Keratinocyte (primary cell): ENCODE data around the gene AJM1. TPM values are rescaled to one million over a fixed set of nuclear protein-coding genes. Genes with fewer than 3 reads are reported as not detected.

Experiments
- DNase-seq: peaks from one replicate; pipeline ENCODE4 v3.0.0-alpha.2; 2011; ENCODE audit warnings: low read depth, missing footprints, low spot score
- FAIRE-seq: peaks from 2 replicates; lab custom pipeline; 2011; peaks lifted over from hg19 to GRCh38; lab: Jason Lieb, UNC
- H2AFZ ChIP-seq: 2 replicates; pipeline ENCODE4 v1.6.0; 2012; ENCODE audit warnings: low read length, control low read depth, inconsistent platforms; ENCODE audit not compliant: control insufficient read depth
- H3K27ac ChIP-seq: 2 replicates; pipeline ENCODE4 v1.5.1; 2011; ENCODE audit warnings: low read length; ENCODE audit not compliant: control insufficient read depth, insufficient read depth
- H3K27me3 ChIP-seq: 3 replicates; pipeline ENCODE4 v1.6.0; 2011; ENCODE audit warnings: low read length; ENCODE audit not compliant: control insufficient read depth, insufficient read depth; ENCODE audit errors: extremely low read depth
- H3K36me3 ChIP-seq, 2 experiments: 2 replicates in 1 of 2; 3 replicates in 1 of 2; pipeline ENCODE4 v1.5.1; 2011; ENCODE audit warnings: low read length in 2 of 2, mild to moderate bottlenecking in 1 of 2; ENCODE audit not compliant: control insufficient read depth in 2 of 2, insufficient read depth in 2 of 2; ENCODE audit errors: extremely low read depth in 1 of 2
- H3K4me1 ChIP-seq: 3 replicates; pipeline ENCODE4 v1.5.1; 2011; ENCODE audit warnings: low read length; ENCODE audit not compliant: control insufficient read depth, insufficient read depth; ENCODE audit errors: extremely low read depth
- H3K4me2 ChIP-seq: 3 replicates; pipeline ENCODE4 v1.6.0; 2011; ENCODE audit warnings: low read depth, low read length; ENCODE audit not compliant: control insufficient read depth, insufficient read depth; ENCODE audit errors: extremely low read depth
- H3K4me3 ChIP-seq, 3 experiments: fragments of 200-600 bp in 1 of 3; sonication (generic) in 1 of 3; 2 replicates in 2 of 3; 3 replicates in 1 of 3; pipeline ENCODE4 v1.5.1; 2011 to 2016; ENCODE audit warnings: low read length in 3 of 3, mild to moderate bottlenecking in 3 of 3, control low read depth in 2 of 3, inconsistent platforms in 1 of 3, low read depth in 1 of 3, mixed read lengths in 1 of 3, mixed run types in 1 of 3, moderate library complexity in 1 of 3; ENCODE audit not compliant: control insufficient read depth in 2 of 3, insufficient read depth in 2 of 3; ENCODE audit errors: extremely low read depth in 1 of 3
- H3K79me2 ChIP-seq: 2 replicates; pipeline ENCODE4 v1.6.0; 2012; ENCODE audit warnings: low read length; ENCODE audit not compliant: control insufficient read depth, insufficient read depth
- H3K9ac ChIP-seq: 3 replicates; pipeline ENCODE4 v1.6.0; 2011; ENCODE audit warnings: low read length; ENCODE audit not compliant: control insufficient read depth, insufficient read depth; ENCODE audit errors: extremely low read depth
- H3K9me1 ChIP-seq: 3 replicates; pipeline ENCODE4 v1.6.0; 2011; ENCODE audit warnings: low read length; ENCODE audit not compliant: control insufficient read depth, insufficient read depth; ENCODE audit errors: extremely low read depth
- H3K9me3 ChIP-seq: 2 replicates; pipeline ENCODE4 v1.5.1; 2012; ENCODE audit warnings: low read depth, low read length; ENCODE audit not compliant: control insufficient read depth
- H4K20me1 ChIP-seq: 3 replicates; pipeline ENCODE4 v1.6.0; 2011; ENCODE audit warnings: low read length; ENCODE audit not compliant: control insufficient read depth, insufficient read depth; ENCODE audit errors: extremely low read depth
- CTCF ChIP-seq, 3 experiments: IDR thresholded peaks in 1 of 3; conservative IDR thresholded peaks in 1 of 3; optimal IDR thresholded peaks in 1 of 3; 2 replicates in 2 of 3; 3 replicates in 1 of 3; pipeline versions ENCODE3 to v1.5.1; 2011; ENCODE audit warnings: low read length in 3 of 3, mild to moderate bottlenecking in 3 of 3, moderate library complexity in 2 of 3, control low read depth in 1 of 3, inconsistent platforms in 1 of 3; ENCODE audit not compliant: insufficient read depth in 2 of 3; ENCODE audit errors: extremely low read depth in 1 of 3
- EZH2 ChIP-seq: IDR thresholded peaks from one replicate; pipeline ENCODE4 v1.6.1; 2012; ENCODE audit warnings: inconsistent platforms, mild to moderate bottlenecking, low read length, moderate library complexity
- dilution Hi-C: fragments of 300-500 bp; cut with MboI; formaldehyde crosslinking; loops from one replicate; pipeline ENCODE4 v1.7.0; 2020; ENCODE audit warnings: low sequenced_read_pairs; ENCODE audit not compliant: extremely low pct_ligation_motif_present
- polyA plus RNA-seq, 5 experiments: library from polyadenylated mRNA; depleted of rRNA in 3 of 5; stranded (reverse) in 3 of 5; stranded (forward) in 1 of 5; unstranded in 1 of 5; fragments of >200 nt; gene quantifications; 1 replicate in 1 of 5; 2 replicates in 3 of 5; 3 replicates in 1 of 5; pipeline versions ENCODE4 v1.2.1 to v1.2.3, GENCODE V29; 2011 to 2012; ENCODE audit warnings: missing spikeins in 2 of 5, low read depth in 1 of 5, low replicate concordance in 1 of 5

The AJM1 gene
- polyA plus RNA-seq, 1 donor (not counting 4 experiments of a cell fraction or from before 2014, with no cell fraction given) = 0.12 TPM

DNA sequence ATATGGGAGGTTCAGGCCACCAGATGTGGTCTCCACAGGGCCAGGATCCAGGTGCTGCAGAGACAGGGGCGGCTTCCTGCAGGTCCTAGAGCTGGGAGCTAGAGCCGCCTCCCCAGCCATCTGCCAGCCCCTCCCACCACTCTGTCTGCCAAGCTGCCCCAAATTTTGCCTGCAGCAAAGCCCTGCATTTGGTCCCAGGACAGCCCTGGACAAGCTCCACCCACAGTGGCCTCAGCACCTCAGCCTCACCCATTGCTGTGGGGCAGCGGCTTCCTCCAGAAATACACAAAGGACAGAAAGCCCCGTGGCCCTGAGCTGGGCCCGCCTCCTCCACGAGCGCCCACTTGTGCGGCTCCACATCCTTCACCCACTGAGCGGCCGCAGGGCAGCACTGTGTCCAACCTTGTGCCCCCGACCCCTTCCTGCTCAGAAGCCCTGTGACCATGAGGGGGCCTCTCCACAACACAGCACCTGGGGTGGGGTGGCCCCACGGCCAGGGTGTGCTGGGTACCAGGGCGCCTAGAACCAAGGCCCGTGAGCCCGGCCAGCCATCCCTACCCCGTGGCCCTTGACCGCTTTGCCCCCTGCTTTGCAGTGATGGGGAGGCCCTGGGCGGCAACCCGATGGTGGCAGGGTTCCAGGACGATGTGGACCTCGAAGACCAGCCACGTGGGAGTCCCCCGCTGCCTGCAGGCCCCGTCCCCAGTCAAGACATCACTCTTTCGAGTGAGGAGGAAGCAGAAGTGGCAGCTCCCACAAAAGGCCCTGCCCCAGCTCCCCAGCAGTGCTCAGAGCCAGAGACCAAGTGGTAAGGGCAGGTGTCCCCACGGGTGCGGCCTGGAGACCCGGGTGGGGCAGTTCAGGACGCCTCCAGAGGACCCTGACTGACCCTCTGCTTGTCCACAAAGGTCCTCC, 3.7 kb upstream of the AJM1 start:
- Histone ChIP-seq H3K4me3 (no peak overlapping the region), H3K27ac (no peak overlapping the region), H3K9me1 (no peaks in the 10 kb centered on the region), H3K4me1 (peaks cover 9% of the 10 kb centered on the region), H3K9me3 (no peaks in the 10 kb centered on the region), H3K9ac (no peak overlapping the region), H3K36me3 (peaks cover 0 to 12% of the 10 kb centered on the region in 2 experiments), H3K79me2 (no peaks in the 10 kb centered on the region), H4K20me1 (no peaks in the 10 kb centered on the region), H3K4me2 (no peak overlapping the region), H3K27me3 (no peaks in the 10 kb centered on the region), H2AFZ (no peak overlapping the region)
- DNase-seq (no peak), FAIRE-seq (no peak)
- TF ChIP-seq EZH2 (no peak), CTCF (optimal IDR thresholded peaks at IDR 0.05 in 1 of 3, IDR thresholded peaks at IDR 0.05 in 1 of 3, conservative IDR thresholded peaks at IDR 0.05 in 1 of 3; ENCODE audit: extremely low read depth in 1 of 3, insufficient read depth in 2 of 3, low read length in 3 of 3) (no peak)
- dilution Hi-C loops = no loop called here

- dilution Hi-C loops = no loop called here
- no peak for FAIRE-seq
- H3K9me1 ChIP-seq = no peaks in the 10 kb centered on the region
- no peak overlapping the region for H3K27ac ChIP-seq
- no peaks in the 10 kb centered on the region for H4K20me1 ChIP-seq
- H3K4me3 ChIP-seq = no peak overlapping the region
- H2AFZ ChIP-seq = no peak overlapping the region
- no peak overlapping the region for H3K4me2 ChIP-seq
- peaks cover 9% of the 10 kb centered on the region for H3K4me1 ChIP-seq
- peaks cover 7% of the 10 kb centered on the region for H3K27me3 ChIP-seq
- no peak for DNase-seq
- H3K36me3 ChIP-seq = peaks cover 0 to 12% of the 10 kb centered on the region in 2 experiments
- H3K9me3 ChIP-seq = no peaks in the 10 kb centered on the region
- no peaks in the 10 kb centered on the region for H3K79me2 ChIP-seq
- H3K9ac ChIP-seq = no peak overlapping the region
- no peak for TF ChIP-seq CTCF (optimal IDR thresholded peaks at IDR 0.05 in 1 of 3, IDR thresholded peaks at IDR 0.05 in 1 of 3, conservative IDR thresholded peaks at IDR 0.05 in 1 of 3; ENCODE audit: extremely low read depth in 1 of 3, insufficient read depth in 2 of 3, low read length in 3 of 3)
Measured at GRCh38 chr9:136839229-136840139, 2.8 kb upstream of the AJM1 start.
